IPS DF 19.7 (cell line): Measurements from ENCODE around the gene NLGN1.

ENCODE experiments used
- DNase-seq: peaks from one replicate; pipeline ENCODE4 v3.0.0-alpha.2; 2013; ENCODE audit warnings: low read depth, low spot score

Gene NLGN1

GRCh38 chr3:173838644-173839043 is 441.1 kb downstream of the NLGN1 start:
- DNase-seq = no peak

GRCh38 chr3:173839859-173840258 is 442.3 kb downstream of the NLGN1 start:
- no peak for DNase-seq

- DNase-seq = no peak
These were observed 443.8 kb downstream of the NLGN1 start for GRCh38 chr3:173841334-173841733.

DNA sequence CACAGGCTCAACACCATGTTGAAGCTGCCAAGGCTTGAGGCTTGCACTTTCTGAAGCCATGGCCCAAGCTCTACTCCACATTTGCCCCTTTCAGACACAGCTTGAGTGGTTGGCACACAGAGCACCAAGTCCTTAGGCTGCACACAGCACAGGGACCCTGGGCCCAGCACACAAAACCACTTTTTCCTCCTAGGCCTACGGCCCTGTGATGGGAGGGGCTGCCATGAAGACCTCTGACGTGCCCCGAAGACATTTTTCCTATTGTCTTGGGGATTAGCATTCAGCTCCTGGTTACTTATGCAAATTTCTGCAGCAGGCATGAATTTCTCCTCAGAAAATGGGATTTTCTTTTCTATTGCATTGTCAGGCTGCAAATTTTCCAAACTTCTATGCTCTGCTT is 445.5 kb downstream of the NLGN1 start:
- DNase-seq = no peak

DNA sequence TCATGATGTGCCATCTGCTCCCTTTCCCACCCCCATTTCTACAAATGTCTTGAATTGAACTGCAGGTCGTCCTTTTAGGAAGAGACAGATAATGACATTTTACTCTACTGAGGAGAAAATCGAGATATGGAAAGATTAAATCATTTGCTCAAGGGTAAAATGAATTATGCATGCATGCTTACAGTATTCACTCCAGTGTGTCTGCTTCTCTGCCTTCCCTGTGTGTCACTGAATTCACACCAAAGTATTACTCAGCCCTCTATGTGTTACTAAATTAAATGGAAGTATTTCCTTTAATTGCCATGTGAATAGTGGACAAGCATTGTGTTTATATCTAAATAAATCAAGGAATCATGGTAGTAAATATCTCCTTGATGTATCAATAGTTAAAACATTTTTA is 449.0 kb downstream of the NLGN1 start:
- DNase-seq = no peak

- DNase-seq = no peak
These were observed 451.9 kb downstream of the NLGN1 start for GRCh38 chr3:173849489-173849888.

GRCh38 chr3:173857154-173857553 is 459.6 kb downstream of the NLGN1 start:
- DNase-seq = no peak

- no peak for DNase-seq
These were observed 465.2 kb downstream of the NLGN1 start for GRCh38 chr3:173862701-173863100.

DNA sequence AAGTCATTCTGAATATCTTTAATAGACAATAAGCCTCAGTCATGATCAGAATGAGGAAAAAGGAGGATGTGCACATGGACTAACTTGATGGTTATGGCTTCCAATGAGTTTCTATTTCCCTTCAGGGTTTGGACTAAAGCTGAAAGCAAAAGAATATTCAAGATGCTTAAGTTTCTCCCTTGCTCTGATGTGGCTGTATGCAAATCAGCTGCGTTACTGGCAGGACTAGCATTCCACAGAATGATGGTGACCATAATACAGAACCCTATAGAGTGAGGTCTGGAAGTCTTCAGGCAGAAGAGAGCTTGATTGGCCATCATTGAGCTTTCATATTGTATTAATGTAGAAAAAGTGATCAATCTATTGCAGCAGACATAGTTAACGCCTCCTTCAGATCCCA is 466.0 kb downstream of the NLGN1 start:
- no peak for DNase-seq

GRCh38 chr3:173865900-173866498 is 468.5 kb downstream of the NLGN1 start:
- peak; percentile 38 for DNase-seq

DNA sequence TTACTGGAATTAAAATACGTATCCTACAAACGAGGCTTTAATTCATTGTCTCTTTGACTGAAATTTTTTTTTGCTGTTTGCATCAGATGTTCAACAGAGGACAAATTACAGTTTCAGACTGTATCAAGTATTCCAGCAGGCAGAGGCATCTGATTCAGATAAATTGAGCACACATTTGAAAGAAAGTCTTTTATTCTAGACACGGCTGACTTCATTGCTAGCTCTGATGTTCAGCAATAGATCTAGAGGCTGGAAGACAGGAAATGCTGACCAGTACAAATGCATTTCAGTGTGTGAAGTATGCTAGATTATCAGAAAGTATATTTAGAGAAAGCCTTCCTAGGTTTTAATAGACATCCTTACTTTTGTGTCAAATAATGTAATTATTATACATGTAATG is 472.2 kb downstream of the NLGN1 start:
- no peak for DNase-seq

- no peak for DNase-seq
These were observed 473.4 kb downstream of the NLGN1 start for GRCh38 chr3:173870976-173871375.

DNA sequence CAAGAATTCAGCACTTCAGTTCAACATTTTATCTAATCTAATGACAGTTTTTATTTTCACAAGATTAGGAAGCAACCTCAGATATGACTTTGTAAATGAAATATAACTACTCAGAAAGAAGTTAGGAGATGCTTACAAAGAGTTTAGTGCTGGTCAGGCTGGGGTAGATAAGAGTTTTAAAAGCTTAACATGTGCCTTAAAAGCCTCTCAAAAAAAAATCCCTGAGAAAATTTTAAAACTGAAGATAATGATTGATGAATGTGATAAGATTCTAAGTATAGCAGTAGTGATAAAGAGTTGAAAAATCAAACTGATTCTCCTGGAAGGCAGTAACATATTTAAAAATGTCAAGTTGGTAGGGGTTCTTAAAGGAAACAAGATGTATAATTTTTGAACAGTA is 478.2 kb downstream of the NLGN1 start:
- no peak for DNase-seq

- DNase-seq = no peak
These were observed 478.9 kb downstream of the NLGN1 start for GRCh38 chr3:173876476-173876875.

DNA sequence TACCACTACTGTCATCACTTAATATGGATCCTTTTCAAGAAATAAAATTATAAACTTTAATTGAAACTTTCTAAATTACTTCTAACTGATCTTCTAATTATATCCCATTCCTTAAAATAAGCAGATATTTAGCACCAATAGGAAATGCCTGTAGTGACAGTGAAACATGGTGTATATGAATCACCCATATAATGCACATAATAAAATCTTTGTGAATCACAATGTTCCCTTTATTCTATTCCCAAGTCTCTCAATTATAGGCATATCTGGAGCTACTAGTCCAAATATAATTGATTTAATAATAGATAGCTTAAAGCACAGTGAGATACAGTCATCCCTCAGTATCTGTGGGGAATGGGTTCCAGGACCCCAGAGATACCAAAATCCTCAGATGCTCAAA is 490.3 kb downstream of the NLGN1 start:
- DNase-seq = no peak

- no peak for DNase-seq
These were observed 492.1 kb downstream of the NLGN1 start for GRCh38 chr3:173889596-173889995.

DNA sequence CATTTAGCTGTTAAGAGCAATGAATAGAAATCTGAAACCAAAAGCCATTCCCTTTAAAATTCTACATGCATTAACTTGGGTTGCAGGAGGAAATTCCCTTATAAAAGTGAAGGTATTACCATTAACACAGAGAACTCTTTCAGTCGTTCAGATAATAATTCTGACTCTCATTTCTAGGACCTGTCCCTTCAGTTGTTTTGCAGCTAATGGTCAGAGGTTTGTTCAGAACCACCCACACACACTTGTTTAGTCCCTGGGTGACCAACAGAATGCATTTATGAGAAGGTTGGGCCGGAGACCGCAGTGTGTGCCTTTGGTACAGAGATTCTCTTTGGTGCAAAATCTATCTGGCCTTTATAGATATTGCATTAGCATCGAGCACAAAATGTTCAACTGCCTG is 492.5 kb downstream of the NLGN1 start:
- DNase-seq = no peak

- no peak for DNase-seq
These were observed 493.9 kb downstream of the NLGN1 start for GRCh38 chr3:173891272-173892100.

DNA sequence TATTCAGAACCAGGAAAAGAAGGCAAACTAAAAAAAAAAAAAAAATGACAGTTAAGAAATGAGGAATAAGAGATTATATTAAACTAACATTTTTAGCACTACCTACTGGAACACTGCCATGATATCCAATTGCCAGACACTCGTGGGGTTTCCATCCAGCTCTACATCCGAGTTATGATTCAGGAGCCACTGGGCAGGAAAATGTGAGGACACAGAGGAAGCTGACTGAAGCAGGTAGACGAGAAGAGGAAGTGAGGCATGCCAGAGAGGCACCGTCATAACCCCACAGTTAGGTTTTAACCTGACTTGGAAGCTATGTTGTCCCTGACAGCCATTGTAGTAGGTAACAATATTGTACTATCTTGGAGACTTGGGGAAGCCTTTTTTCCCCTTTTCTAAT is 495.0 kb downstream of the NLGN1 start:
- no peak for DNase-seq

- DNase-seq = no peak
These were observed 495.5 kb downstream of the NLGN1 start for GRCh38 chr3:173893066-173893465.

- DNase-seq = no peak
These were observed 496.3 kb downstream of the NLGN1 start for GRCh38 chr3:173893835-173894234.

GRCh38 chr3:173897631-173898030 is 500.1 kb downstream of the NLGN1 start:
- no peak for DNase-seq

DNA sequence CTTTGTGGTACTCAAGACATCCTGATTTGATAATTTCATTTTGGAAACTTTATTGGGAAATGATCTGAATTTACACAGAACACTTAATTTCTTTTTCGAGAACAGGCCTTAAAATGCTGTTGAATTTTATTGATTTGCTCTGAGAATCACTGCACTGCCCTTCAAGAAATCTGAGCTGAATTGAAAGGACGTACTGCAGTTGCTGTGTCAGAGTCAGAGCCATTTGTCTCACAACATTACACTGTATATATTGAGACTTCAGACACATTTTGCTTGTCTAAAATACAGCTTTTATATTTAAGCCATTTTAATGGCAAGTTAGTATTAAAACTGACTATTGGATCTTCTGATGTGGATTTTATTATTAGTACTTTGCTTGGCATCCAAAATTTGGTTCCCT is 504.1 kb downstream of the NLGN1 start:
- no peak for DNase-seq
